Mucosa of descending colon (tissue), 3 donors: ENCODE results near the gene PGGHG. TPM values are rescaled to one million over a fixed set of nuclear protein-coding genes. Genes with fewer than 3 reads are reported as not detected.

Experiments used
- ATAC-seq: fragments of 200-7000 bp; cut with Tn5 transposase; one replicate; pipeline ENCODE4 v1.9.1; 2020; ENCODE audit warnings: mild to moderate bottlenecking, moderate library complexity
- DNase-seq, 3 donors: peaks; one replicate each; pipeline ENCODE4 v3.0.0-alpha.2; 2020
- H3K36me3 ChIP-seq: fragments of 200-600 bp; one replicate; pipeline ENCODE4 v1.8.0; 2021; ENCODE audit warnings: low read depth, mild to moderate bottlenecking
- H3K4me1 ChIP-seq: fragments of 200-600 bp; one replicate; pipeline ENCODE4 v1.8.0; 2021; ENCODE audit warnings: low read depth, mild to moderate bottlenecking
- H3K4me3 ChIP-seq: fragments of 200-600 bp; one replicate; pipeline ENCODE4 v1.8.0; 2021; ENCODE audit warnings: mild to moderate bottlenecking
- H3K9me3 ChIP-seq: fragments of 200-600 bp; one replicate; pipeline ENCODE4 v1.8.0; 2021; ENCODE audit warnings: mild to moderate bottlenecking
- intact Hi-C, 2 donors: fragments of 100-400 bp; cut with DNase I in 1 of 2; cut with micrococcal nuclease in 1 of 2; formaldehyde crosslinking; loops; one replicate each; pipeline versions ENCODE4 v1.11.0 to v1.11.1; 2022; cut with DNase I, micrococcal nuclease
- total RNA-seq, 3 donors: library from RNA; stranded (reverse); fragmentation: NEBNext Ultra II Directional in 2 of 3; extraction: Animal tissue kit (Norgen Biotek cat#: 25700) in 2 of 3; gene quantifications; one replicate each; pipeline versions ENCODE4 v1.2.1 to v1.2.4, GENCODE V29; 2021 to 2023
- TF ChIP-seq, protein P1 (sequence below): fragments of 200-600 bp; IDR thresholded peaks from one replicate; pipeline ENCODE4 v1.8.0; 2022; ENCODE audit warnings: antibody characterized with exemption, mild to moderate bottlenecking
- donor health status: DM: no; HTN: no; CAD: no; lungs with moderate emphysema.
- donor health status: DM: no; HTN: no; CAD: no.
- donor health status: DM: no; HTN: yes; CAD: no.

Gene PGGHG
- total RNA-seq, 3 donors from 2014 or later, result 21.2 to 37.1 (median 29.7) TPM

- H3K9me3 ChIP-seq, result no peaks in the 10 kb centered on the region
- DNase-seq, result peak in 1 of 3 donors; percentile 31
- peaks cover 29% of the 10 kb centered on the region for H3K4me1 ChIP-seq
- intact Hi-C loops, result no loop called here
- H3K36me3 ChIP-seq, result no peaks in the 10 kb centered on the region
- TF ChIP-seq, protein P1, sequence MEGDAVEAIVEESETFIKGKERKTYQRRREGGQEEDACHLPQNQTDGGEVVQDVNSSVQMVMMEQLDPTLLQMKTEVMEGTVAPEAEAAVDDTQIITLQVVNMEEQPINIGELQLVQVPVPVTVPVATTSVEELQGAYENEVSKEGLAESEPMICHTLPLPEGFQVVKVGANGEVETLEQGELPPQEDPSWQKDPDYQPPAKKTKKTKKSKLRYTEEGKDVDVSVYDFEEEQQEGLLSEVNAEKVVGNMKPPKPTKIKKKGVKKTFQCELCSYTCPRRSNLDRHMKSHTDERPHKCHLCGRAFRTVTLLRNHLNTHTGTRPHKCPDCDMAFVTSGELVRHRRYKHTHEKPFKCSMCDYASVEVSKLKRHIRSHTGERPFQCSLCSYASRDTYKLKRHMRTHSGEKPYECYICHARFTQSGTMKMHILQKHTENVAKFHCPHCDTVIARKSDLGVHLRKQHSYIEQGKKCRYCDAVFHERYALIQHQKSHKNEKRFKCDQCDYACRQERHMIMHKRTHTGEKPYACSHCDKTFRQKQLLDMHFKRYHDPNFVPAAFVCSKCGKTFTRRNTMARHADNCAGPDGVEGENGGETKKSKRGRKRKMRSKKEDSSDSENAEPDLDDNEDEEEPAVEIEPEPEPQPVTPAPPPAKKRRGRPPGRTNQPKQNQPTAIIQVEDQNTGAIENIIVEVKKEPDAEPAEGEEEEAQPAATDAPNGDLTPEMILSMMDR, result no peak
- H3K4me3 ChIP-seq, result no peak within 1 kb of the TSS
- no peak for ATAC-seq
These were observed 10.7 kb upstream of the PGGHG start, which contains the start of gene NLRP6 for GRCh38 chr11:278001-278951. NLRP6 (plus strand) TSS chr11:278407; CDS start chr11:278570, 163 bp downstream.

DNA sequence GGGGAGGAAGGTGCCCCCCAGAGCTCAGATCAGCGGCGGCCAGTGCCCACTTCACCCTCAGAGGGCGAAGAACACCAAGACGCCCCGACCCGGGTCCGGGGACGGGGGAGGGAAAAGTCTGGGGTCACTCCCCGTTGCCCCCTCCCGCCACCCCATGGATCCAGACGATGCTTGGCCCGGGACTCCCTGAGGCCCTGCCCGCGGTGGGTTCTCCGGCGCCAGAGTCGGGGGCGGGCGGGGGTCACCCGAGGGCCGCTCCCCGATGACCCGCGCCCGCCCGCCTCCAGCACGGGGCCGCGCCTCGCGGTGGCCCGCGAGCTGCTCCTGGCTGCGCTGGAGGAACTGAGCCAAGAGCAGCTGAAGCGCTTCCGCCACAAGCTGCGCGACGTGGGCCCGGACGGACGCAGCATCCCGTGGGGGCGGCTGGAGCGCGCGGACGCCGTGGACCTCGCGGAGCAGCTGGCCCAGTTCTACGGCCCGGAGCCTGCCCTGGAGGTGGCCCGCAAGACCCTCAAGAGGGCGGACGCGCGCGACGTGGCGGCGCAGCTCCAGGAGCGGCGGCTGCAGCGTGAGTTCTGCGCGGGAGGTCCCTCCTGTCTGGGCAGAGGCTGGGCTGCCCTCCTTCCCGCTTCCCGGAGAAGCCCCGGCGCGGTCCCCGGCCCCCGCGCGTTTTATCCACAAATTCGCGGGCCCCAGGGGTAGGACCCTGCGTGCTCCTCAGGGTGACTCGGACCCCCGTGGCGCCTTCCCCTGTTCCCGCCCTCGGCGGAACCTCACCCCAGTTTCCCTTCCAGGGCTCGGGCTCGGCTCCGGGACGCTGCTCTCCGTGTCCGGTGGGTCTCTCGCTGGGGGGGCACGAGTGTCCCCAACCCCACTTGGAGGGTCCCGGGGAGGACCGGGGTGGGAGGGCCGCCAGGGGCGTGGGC lies 9.6 kb upstream of the PGGHG start:
- H3K4me3 ChIP-seq, result no peak overlapping the region
- ATAC-seq (peak; percentile 47), DNase-seq (peak in 2 of 3 donors; percentile 55 to 71)
- no peaks in the 10 kb centered on the region for H3K9me3 ChIP-seq
- H3K4me1 ChIP-seq, result peaks cover 29% of the 10 kb centered on the region
- intact Hi-C loops, result no loop called here
- H3K36me3 ChIP-seq, result no peaks in the 10 kb centered on the region
- TF ChIP-seq, protein P1, result no peak

DNA sequence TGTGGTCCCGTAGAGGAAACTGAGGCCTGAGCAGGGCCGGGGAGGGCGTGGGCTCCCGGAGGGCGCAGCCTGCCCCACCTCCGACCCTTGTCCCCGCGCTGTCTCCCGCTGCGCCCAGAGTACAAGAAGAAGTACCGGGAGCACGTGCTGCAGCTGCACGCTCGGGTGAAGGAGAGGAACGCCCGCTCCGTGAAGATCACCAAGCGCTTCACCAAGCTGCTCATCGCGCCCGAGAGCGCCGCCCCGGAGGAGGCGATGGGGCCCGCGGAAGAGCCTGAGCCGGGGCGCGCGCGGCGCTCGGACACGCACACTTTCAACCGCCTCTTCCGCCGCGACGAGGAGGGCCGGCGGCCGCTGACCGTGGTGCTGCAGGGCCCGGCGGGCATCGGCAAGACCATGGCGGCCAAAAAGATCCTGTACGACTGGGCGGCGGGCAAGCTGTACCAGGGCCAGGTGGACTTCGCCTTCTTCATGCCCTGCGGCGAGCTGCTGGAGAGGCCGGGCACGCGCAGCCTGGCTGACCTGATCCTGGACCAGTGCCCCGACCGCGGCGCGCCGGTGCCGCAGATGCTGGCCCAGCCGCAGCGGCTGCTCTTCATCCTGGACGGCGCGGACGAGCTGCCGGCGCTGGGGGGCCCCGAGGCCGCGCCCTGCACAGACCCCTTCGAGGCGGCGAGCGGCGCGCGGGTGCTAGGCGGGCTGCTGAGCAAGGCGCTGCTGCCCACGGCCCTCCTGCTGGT lies 8.8 kb upstream of the PGGHG start:
- TF ChIP-seq, protein P1, result no peak
- intact Hi-C loops, result no loop called here
- no peak overlapping the region for H3K4me3 ChIP-seq
- H3K4me1 ChIP-seq, result peaks cover 29% of the 10 kb centered on the region
- peak; percentile 60 to 85 (median 74) for DNase-seq
- H3K36me3 ChIP-seq, result no peaks in the 10 kb centered on the region
- peak; percentile 78 for ATAC-seq
- no peaks in the 10 kb centered on the region for H3K9me3 ChIP-seq

DNA sequence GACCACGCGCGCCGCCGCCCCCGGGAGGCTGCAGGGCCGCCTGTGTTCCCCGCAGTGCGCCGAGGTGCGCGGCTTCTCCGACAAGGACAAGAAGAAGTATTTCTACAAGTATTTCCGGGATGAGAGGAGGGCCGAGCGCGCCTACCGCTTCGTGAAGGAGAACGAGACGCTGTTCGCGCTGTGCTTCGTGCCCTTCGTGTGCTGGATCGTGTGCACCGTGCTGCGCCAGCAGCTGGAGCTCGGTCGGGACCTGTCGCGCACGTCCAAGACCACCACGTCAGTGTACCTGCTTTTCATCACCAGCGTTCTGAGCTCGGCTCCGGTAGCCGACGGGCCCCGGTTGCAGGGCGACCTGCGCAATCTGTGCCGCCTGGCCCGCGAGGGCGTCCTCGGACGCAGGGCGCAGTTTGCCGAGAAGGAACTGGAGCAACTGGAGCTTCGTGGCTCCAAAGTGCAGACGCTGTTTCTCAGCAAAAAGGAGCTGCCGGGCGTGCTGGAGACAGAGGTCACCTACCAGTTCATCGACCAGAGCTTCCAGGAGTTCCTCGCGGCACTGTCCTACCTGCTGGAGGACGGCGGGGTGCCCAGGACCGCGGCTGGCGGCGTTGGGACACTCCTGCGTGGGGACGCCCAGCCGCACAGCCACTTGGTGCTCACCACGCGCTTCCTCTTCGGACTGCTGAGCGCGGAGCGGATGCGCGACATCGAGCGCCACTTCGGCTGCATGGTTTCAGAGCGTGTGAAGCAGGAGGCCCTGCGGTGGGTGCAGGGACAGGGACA lies 8.0 kb upstream of the PGGHG start:
- TF ChIP-seq, protein P1, result no peak
- Histone ChIP-seq H3K4me3 (no peak overlapping the region), H3K9me3 (no peaks in the 10 kb centered on the region), H3K36me3 (no peaks in the 10 kb centered on the region), H3K4me1 (peaks cover 29% of the 10 kb centered on the region)
- intact Hi-C loops, result no loop called here
- ATAC-seq (peak; percentile 43), DNase-seq (peak; percentile 56 to 74 (median 57))
